SJSA1 (cell line): ENCODE measurements around the gene NAA16. TPM values are rescaled to one million over a fixed set of nuclear protein-coding genes. Genes with fewer than 3 reads are reported as not detected.
"Not testable (repeated sequence)": the region's sequence is repeated elsewhere in the genome, so short reads cannot be mapped to it uniquely, and the experiment has no call there.

ENCODE experiments used
- DNase-seq, 2 experiments: peaks; one replicate each; pipeline ENCODE4 v3.0.0-alpha.2; 2015 to 2020; ENCODE audit warnings: low spot score in 2 of 2, low read depth in 1 of 2
- H3K27ac ChIP-seq: fragments of 250-450 bp; sonication (Bioruptor Pico); 2 replicates; pipeline ENCODE4 v1.5.1; 2020; ENCODE audit warnings: mild to moderate bottlenecking, moderate library complexity
- H3K27me3 ChIP-seq: fragments of 250-450 bp; sonication (Bioruptor Pico); replicated peaks from 2 replicates; pipeline ENCODE4 v1.5.1; 2020; ENCODE audit warnings: mild to moderate bottlenecking, moderate library complexity
- H3K36me3 ChIP-seq: fragments of 250-450 bp; sonication (Bioruptor Pico); 2 replicates; pipeline ENCODE4 v1.5.1; 2020; ENCODE audit warnings: mild to moderate bottlenecking
- H3K4me1 ChIP-seq: fragments of 250-450 bp; sonication (Bioruptor Pico); replicated peaks from 2 replicates; pipeline ENCODE4 v1.6.1; 2021; ENCODE audit warnings: mild to moderate bottlenecking
- H3K4me3 ChIP-seq: fragments of 250-450 bp; sonication (Bioruptor Pico); 2 replicates; pipeline ENCODE4 v1.5.1; 2020; ENCODE audit warnings: mild to moderate bottlenecking
- H3K9me3 ChIP-seq: fragments of 250-450 bp; sonication (Bioruptor Pico); replicated peaks from 2 replicates; pipeline ENCODE4 v1.5.1; 2020; ENCODE audit warnings: mild to moderate bottlenecking
- total RNA-seq: library from RNA; depleted of rRNA; stranded (reverse); fragments of >200 nt; shearing (Covaris generic); gene quantifications from 2 replicates; pipeline ENCODE4 v1.2.3, GENCODE V29; 2014; rRNA removed

Gene NAA16
- total RNA-seq, 1 experiment from 2014 or later: 12.8 TPM

DNA sequence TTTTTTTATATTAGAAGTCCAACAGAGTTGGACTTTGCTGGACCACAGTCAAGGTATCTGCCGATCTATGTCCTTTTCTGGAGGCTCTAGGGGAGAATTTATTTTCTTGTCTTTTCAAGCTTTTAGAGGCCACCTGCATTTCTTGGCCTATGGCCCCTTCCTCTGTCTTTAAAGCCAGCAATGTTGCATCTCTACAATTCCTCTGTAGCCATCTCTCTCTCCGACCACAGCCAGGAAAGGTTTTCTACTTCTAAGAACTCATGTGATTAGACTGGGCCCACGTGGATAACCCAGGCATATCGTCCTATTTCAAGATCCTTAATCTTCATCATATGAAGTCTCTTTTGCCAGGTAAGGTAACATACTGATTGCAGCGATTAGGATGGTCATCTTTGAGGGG, 102.8 kb downstream of the NAA16 start:
- Histone ChIP-seq H3K27me3 (no peaks in the 10 kb centered on the region), H3K4me3 (no peak overlapping the region), H3K9me3 (no peaks in the 10 kb centered on the region), H3K36me3 (no peaks in the 10 kb centered on the region), H3K4me1 (no peaks in the 10 kb centered on the region), H3K27ac (no peak overlapping the region)
- no peak for DNase-seq

DNA sequence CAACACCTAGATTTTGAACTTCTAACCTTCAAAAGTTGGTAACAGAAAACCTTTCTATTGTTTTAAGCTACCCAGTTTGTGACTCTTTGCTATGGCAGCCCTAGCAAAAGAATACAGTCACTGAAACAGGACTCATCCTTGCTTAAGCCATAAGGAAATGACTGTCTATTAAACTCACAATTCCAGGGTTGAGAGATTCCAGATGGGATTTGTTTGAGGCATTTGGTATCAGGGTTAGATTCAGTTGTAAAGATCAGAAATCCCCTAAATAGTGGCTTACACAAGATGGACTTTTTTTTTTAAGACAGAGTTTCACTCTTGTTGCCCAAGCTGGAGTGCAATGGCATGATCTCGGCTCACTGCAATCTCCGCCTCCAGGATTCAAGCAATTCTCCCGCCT, 105.2 kb downstream of the NAA16 start:
- Histone ChIP-seq H3K27me3 (no peaks in the 10 kb centered on the region), H3K36me3 (no peaks in the 10 kb centered on the region), H3K27ac (no peak overlapping the region), H3K9me3 (no peaks in the 10 kb centered on the region), H3K4me1 (no peaks in the 10 kb centered on the region), H3K4me3 (no peak overlapping the region)
- DNase-seq: no peak

DNA sequence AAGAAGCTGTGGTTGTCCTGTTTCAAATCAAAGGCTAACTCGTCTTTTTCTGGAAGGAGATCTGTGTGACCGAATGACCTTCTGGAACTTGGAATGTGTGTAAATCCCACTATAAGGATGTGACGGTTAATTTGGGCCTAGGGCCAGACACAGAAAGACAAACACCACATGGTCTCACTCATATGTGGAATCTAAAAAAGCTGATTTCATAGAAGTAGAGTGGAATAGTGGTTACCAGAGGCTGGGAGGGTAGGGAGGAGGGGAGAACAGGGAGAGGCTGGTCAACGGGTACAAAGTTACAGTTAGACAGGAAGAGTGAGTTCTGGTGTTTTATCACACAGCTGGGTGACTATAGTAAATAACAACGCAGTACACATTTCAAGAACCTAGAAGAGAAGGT, 107.0 kb downstream of the NAA16 start:
- peak in 1 of 2 experiments; percentile 23 for DNase-seq
- H3K36me3 ChIP-seq: no peaks in the 10 kb centered on the region
- no peak overlapping the region for H3K27ac ChIP-seq
- no peaks in the 10 kb centered on the region for H3K9me3 ChIP-seq
- no peaks in the 10 kb centered on the region for H3K27me3 ChIP-seq
- no peaks in the 10 kb centered on the region for H3K4me1 ChIP-seq
- H3K4me3 ChIP-seq: no peak overlapping the region

DNA sequence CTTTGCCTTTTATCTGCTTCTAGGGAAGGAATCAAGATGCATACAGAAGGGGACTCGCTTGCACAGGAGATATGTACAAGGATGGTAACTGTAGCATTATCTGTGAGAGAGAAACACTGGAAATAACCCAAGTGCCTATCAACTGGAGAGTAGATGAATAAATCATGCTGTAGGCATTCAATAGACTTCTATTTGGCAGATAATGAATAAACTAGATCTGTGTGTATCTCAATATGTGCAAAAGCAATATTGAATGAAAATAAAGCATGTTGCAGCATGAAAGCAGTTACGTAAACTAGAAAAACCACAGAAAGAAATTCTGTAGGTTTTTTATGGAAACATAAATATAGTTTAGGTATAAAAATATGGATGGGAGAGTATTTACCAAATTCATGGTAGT, 107.7 kb downstream of the NAA16 start:
- no peaks in the 10 kb centered on the region for H3K9me3 ChIP-seq
- no peak overlapping the region for H3K27ac ChIP-seq
- no peak overlapping the region for H3K4me3 ChIP-seq
- no peak for DNase-seq
- no peaks in the 10 kb centered on the region for H3K4me1 ChIP-seq
- H3K36me3 ChIP-seq: no peaks in the 10 kb centered on the region
- H3K27me3 ChIP-seq: no peaks in the 10 kb centered on the region

DNA sequence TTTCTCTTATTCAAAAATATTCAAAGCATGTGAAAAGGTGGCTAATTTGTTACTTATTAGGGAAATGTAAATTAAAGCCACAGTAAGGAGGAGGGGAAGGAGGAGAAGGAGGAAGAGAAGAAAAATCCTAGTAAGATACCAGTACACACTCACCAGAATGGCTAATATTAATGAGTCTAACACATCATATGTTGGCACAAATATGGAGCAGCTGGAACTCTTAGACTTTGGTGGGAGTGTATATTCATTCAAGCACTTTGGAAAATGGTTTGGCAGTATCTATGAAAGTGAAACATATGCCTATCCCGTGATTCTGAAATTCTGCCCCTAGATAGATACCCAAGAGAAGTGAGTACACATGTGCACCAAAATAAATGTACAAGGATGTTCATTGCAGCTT, 108.1 kb downstream of the NAA16 start:
- Histone ChIP-seq H3K4me3 (no peak overlapping the region), H3K27me3 (no peaks in the 10 kb centered on the region), H3K4me1 (no peaks in the 10 kb centered on the region), H3K36me3 (no peaks in the 10 kb centered on the region), H3K9me3 (no peaks in the 10 kb centered on the region), H3K27ac (no peak overlapping the region)
- DNase-seq: no peak

DNA sequence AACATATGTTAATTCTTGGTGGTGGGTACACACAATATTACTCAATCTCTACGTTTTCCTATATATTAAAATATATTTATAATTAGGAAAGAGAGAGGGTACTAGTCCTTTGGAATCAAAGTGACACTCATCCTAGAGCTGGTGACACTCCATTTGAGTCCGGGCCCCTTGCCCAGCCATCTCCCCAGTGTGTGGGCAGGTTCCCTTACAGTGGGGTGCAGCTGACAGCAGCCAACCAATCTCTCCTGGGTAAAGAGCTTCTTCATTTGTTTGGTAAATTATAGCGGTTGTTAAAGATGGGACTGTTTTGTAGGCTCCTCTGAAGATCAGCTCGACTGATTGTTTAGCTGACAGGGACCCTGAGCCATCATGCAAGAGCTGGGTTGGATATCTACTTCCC, 109.1 kb downstream of the NAA16 start:
- H3K27ac ChIP-seq: no peak overlapping the region
- no peaks in the 10 kb centered on the region for H3K4me1 ChIP-seq
- no peak for DNase-seq
- H3K9me3 ChIP-seq: no peaks in the 10 kb centered on the region
- H3K27me3 ChIP-seq: no peaks in the 10 kb centered on the region
- no peak overlapping the region for H3K4me3 ChIP-seq
- H3K36me3 ChIP-seq: no peaks in the 10 kb centered on the region

DNA sequence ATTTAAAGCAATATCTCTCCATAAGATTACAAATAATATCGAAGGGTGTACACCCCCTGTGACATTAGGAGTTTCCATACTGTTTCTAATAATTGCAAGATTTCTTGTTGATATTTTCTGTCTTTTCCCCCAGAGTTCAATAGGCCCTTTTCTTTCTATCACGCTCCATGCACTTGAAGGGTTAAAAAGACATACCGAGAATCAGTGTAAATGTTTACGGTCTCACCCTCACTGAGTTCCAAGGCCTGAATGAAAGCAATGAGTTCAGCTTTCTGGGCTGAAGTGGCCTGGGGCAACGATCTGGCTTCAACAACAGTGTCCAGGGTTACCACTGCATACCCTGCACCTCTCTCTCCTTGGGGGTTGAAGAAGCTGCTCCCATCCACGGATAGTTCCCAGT, 110.3 kb downstream of the NAA16 start:
- H3K27ac ChIP-seq, DNase-seq: not testable (repeated sequence)

DNA sequence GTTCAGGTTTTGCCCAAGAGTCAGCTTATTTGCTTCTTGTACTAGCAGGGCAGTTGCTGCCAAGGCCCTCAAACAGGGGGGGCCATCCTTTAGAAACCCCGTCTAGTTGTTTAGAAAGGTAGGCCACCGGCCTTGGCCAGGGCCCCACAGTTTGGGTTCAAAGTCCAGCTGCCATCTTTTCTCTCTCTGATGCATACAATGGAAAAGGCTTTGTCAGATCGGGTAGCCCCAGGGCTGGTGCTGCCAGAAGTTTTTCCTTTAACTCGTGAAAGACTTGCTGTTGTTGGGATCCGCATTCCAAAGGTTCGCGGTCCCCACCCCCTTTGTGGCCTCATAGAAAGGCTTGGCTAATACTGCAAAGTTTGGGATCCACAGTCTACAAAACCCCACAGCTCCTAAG, 110.9 kb downstream of the NAA16 start:
- not testable (repeated sequence) for H3K4me1 ChIP-seq, H3K27me3 ChIP-seq, H3K4me3 ChIP-seq, H3K9me3 ChIP-seq, H3K36me3 ChIP-seq, DNase-seq, H3K27ac ChIP-seq

More for the DNA sequence above, 110.3 kb downstream of the NAA16 start:
- not testable (repeated sequence) for H3K36me3 ChIP-seq, H3K4me1 ChIP-seq, H3K27me3 ChIP-seq, H3K4me3 ChIP-seq, H3K9me3 ChIP-seq

DNA sequence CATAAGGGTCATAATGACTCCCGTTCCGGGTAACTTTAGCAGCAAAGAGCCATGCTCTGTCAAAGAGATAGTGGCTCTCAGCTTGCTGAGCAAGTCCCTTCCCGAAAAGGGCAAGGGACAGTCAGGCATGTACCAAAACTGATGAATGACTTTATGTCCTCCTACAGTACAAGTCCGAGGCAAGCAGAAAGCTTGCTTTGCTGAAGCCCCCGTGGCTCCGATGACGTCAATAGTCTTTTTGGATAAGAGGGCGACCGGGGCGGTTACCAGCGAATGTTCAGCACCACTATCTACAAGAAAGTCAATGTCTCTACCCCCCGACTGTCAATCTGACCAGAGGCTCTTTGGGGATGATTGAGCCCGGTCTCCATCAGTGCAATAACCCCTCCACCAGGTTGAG, 112.2 kb downstream of the NAA16 start:
- not testable (repeated sequence) for H3K9me3 ChIP-seq, H3K27me3 ChIP-seq, H3K4me1 ChIP-seq, DNase-seq, H3K36me3 ChIP-seq, H3K27ac ChIP-seq, H3K4me3 ChIP-seq

DNA sequence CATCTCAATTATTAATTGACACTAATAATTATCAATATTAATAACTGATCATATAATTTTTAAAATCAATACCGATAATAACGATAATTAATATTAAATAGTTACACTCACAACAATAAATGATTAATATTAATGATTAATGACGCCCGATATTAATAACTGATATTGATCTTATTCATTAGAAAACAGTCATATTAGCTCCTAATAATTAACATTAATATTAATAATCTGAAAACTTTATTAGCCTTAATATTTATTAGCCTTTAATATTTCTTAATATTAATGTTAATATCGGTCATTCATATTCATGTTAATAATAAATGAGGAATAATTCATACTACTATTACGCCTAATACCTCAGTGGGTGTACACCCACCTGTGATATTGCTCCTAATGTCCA, 113.6 kb downstream of the NAA16 start:
- H3K4me3 ChIP-seq, H3K9me3 ChIP-seq, H3K36me3 ChIP-seq, H3K27ac ChIP-seq, H3K4me1 ChIP-seq, H3K27me3 ChIP-seq, DNase-seq: not testable (repeated sequence)

DNA sequence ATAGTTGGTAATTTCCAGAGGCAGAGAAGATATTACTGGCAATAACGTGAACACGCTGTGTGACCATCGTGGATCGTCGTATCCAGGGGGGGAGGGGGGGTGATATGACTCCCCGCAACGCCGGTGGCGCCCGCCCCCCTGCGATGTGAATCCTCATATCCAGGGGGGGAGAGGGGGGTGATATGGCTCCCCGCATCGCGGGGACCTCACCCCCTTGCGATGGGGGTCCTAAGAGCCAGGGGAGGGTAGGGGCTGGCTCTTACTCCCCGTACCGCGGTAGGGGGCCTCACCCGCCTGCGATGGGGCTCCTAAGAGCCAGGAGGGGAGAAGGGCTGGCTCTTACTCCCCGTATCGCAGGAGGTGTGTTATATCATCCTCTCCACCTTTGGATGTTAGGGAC, 115.0 kb downstream of the NAA16 start:
- Histone ChIP-seq H3K4me1 (no peaks in the 10 kb centered on the region), H3K27ac (no peak overlapping the region), H3K27me3 (no peaks in the 10 kb centered on the region), H3K36me3 (no peaks in the 10 kb centered on the region), H3K4me3 (no peak overlapping the region), H3K9me3 (no peaks in the 10 kb centered on the region)
- no peak for DNase-seq

Other genes with a start within 250 kb of the NAA16 start
- gene WBP4, start 249.8 kb upstream of the NAA16 start, total RNA-seq: 11.7 and 12.4 TPM in 2 replicates
- 5.4 and 9.2 TPM in 2 replicates for gene KBTBD6, start 178.5 kb upstream of the NAA16 start, total RNA-seq
- 2.6 and 6.9 TPM in 2 replicates for gene KBTBD7, start 116.7 kb upstream of the NAA16 start, total RNA-seq
- 11.5 and 13.3 TPM in 2 replicates for gene MTRF1, start 47.7 kb upstream of the NAA16 start, total RNA-seq
- gene RGCC, start 146.3 kb downstream of the NAA16 start, total RNA-seq: 0.34 and 3.1 TPM in 2 replicates